HFF-Myc (cell line): Measurements from ENCODE around the gene INSL3.

Experiments used
- DNase-seq: peaks from one replicate; pipeline ENCODE4 v3.0.0-alpha.2; 2011; ENCODE audit warnings: low read depth; ENCODE audit errors: extremely low read depth
- H3K4me3 ChIP-seq: replicated peaks from 2 replicates; pipeline ENCODE4 v1.5.1; 2011; ENCODE audit warnings: low read depth, mild to moderate bottlenecking, control low read depth, low read length
- TF ChIP-seq, protein P1 (sequence below): IDR thresholded peaks from 2 replicates; pipeline ENCODE4 v1.5.1; 2012; ENCODE audit warnings: mild to moderate bottlenecking, low read depth, low read length, control low read depth; ENCODE audit errors: missing control alignments

Gene INSL3

DNA sequence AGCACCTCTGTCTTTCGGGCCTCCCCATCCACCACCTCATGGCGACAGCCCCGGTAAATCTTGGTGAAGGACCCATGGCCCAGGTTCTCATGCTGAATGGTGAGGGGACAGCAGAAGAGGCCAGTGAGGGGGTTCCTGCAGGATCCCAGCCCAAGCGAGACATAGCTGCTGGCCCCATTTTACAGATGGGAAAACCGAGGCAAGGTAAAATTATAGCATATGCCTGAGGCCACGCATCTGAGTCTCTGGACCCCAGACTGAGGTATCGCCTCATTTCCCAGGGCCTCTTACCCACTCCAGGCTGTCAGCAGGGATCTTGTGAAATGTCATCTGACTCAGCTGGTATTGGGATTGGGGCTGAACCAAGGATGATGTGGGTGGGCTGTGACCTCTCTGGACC lies 16.7 kb upstream of the INSL3 start:
- DNase-seq: no peak
- TF ChIP-seq, protein P1, sequence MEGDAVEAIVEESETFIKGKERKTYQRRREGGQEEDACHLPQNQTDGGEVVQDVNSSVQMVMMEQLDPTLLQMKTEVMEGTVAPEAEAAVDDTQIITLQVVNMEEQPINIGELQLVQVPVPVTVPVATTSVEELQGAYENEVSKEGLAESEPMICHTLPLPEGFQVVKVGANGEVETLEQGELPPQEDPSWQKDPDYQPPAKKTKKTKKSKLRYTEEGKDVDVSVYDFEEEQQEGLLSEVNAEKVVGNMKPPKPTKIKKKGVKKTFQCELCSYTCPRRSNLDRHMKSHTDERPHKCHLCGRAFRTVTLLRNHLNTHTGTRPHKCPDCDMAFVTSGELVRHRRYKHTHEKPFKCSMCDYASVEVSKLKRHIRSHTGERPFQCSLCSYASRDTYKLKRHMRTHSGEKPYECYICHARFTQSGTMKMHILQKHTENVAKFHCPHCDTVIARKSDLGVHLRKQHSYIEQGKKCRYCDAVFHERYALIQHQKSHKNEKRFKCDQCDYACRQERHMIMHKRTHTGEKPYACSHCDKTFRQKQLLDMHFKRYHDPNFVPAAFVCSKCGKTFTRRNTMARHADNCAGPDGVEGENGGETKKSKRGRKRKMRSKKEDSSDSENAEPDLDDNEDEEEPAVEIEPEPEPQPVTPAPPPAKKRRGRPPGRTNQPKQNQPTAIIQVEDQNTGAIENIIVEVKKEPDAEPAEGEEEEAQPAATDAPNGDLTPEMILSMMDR: no peak
- no peak overlapping the region for H3K4me3 ChIP-seq

DNA sequence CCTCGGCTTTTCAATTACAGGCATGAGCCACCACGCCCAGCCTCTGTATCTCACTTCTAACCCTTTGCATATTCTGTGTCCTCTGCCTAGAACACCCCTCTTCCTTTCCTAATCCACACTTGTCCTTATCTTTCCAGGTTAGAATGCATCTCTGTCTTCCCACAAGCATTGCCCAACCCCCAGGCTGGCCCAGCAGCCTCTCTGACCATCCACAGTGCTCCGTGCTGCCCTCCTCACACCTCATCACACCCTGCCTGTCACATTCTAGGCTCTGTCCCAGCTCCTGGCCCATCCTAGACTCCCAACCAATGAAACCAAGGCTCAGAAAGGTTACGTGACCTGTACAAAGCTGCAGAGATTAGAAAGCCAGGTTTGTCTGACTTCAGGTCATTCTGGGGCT lies 15.2 kb upstream of the INSL3 start:
- no peak for DNase-seq
- H3K4me3 ChIP-seq: no peak overlapping the region
- TF ChIP-seq, protein P1: no peak

DNA sequence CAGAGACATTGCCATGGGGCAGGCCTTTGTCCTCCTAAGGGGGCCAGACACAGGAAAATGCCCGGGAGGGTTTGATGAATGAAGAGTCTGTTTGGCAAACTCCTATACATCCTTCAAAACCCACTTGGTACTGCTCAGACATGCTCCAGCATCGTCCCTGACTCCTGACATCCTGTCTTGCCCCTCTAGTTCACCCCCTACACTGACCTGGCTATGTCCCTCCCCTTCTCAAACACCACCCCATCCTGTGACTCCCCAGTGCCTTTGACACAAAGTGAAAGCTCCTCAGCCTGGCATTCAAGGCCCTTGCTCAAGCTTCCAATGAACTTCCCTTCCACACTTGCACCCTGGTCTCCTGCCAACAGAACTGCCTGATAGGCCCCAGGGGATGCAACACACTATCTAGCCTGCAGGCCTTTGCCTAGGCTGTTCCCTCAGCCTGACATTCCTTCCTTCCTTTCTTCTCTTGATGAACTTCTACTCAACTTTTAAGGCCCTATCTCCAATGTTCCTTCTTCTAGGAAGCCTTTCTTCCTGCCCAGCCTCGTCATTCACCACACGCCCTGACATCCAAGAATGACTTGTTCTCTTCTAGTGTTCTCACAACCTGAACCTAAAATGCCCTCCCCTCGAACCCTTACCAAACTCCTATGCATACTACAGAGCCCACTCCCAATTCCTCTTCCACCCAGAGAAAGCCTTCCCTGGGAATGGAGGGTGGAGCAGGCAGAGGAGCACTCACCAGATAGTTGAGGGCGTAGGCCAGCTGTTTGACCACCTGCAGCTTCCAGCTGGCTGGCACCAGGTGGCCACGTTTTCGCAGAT lies 14.1 kb upstream of the INSL3 start:
- H3K4me3 ChIP-seq: no peak overlapping the region
- TF ChIP-seq, protein P1: no peak
- DNase-seq: no peak

DNA sequence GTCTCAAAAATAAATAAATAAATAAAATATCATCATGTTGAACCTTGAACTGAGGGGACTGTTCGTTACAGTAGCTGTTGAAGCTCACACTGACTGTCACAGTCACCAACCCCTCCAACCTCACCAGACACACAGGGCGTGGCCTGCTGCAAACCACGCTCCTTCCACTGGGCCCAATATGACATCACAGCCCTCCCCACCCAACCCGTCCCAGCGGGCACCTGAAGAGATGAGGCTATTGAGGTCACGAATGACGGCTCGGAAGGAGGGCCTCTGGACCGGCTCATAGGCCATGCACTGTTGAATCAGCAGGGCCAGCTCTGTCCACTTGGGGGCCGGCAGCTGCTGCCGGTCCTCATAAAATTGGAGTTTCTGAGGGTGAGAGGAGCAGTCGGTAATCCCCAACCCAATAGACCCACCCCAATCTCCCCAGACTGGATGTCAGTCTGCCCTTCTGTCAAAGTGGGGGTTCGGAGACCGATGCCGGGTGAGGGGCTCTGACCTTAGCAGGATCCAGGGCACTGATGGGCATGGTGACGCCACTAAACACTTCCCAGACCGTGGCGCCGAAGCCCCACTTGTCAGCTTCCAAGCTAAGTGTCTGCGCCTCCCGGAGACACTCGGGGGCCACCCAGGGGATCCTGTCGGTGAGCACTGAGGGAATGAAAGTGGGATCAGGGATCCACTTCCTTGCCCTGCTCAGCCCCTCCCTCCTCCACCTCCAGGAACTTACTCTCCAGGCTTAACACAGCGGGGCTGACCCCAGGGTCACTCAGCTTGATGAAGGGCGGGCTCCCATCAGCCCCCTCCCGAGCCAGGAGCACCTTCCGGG lies 13.2 kb upstream of the INSL3 start:
- DNase-seq: no peak
- H3K4me3 ChIP-seq: no peak overlapping the region
- TF ChIP-seq, protein P1: peak; percentile 17

DNA sequence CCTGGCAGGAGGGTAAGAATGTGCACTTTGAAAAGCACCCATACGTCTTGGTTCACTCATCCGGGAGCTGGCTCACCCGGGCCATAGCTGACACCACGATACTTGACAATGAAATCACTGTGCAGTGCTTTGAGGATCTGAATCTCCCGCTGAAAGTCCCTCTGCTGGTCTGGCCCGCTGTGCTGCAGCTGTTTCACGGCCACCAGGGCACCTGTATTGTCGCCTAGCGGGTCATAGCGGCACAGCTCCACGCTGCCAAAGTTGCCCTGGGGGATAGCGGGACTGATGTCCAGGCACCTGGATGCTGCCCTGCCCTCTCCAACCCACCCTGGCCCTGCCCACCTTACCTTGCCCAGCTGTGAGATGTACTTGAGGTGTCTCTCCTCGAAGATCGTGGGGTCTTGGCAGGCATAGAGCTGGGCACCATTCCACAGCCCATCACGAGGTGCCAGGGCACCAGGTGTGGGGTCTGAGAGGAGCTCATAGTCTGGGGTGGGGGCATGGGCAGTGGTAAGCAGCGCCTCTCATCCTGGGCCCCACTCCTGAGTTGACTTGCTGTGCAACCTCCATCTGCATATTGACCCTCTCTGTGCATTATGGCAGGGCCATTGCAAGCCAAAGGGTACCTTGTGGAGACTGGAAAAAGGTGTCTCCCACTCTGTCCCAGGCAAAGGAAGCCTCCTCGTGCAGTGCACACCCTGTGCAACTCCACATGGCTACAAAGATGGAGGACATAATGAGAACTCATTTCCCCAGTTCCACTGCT lies 11.3 kb upstream of the INSL3 start:
- DNase-seq: no peak
- TF ChIP-seq, protein P1: no peak
- no peak overlapping the region for H3K4me3 ChIP-seq

DNA sequence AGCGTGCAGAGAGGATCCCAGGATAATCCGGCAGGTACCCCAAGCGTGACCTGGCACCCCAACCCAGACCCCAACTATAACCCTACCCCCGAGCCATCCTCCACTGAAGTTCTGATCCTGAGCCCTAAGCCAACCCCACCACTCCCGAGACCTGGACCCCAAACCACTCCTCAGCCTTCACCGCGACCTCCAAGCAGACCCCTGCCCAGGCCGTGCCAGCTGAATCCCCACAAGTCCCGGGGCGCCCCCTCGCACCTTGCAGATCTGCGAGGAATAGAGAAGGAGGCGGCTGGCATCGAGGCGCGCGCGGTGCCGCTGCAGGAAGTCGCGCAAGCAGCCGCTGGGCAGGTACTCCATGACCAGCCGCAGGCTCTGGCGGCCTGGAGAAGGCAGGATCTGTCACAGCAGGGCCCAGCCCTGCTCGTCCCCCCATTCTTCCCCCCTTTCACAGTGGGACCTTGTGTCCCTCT lies 10.1 kb upstream of the INSL3 start:
- H3K4me3 ChIP-seq: no peak overlapping the region

More for the DNA sequence above, 10.1 kb upstream of the INSL3 start:
- DNase-seq: no peak
- TF ChIP-seq, protein P1: no peak
